ENCODE results near the gene DGKG. TPM values are rescaled to one million over a fixed set of nuclear protein-coding genes. Genes with fewer than 3 reads are reported as not detected.
A peak's percentile ranks its signal among the peaks of the same experiment; 100 is the strongest.

The DGKG gene
- total RNA-seq, 1 donor from 2014 or later: 0.15 TPM

DNA sequence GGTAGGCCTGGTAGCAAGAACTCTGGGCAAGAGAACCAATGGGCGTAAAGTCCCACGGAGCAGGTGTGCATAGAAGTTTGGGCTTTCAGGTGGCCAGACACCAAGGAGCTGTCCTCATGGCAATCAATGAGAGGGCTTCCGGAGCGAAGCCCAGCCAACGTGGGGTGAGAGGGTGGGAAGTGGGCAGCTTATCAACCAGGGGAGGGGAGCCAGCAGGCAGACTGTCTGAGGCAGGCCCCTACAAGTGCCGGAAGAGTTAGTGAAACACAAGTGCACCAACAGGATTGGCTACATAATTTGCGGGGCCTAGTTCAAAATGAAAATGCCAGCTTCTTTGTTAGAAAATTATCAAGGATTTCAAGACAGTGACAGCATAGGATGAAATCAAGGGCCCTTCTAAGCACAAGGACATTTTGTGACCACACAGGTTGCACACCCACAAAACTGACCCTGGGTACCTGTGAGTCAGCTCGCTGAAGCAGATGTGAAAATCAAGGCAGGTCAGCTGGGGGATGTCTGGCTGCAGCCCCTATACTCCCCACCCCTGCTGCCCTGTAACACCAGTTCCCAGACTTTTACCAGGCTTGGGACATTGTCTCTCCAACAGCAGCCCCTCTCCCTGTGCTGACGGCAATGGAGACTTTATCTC, 151.1 kb downstream of the DGKG start:
- no peak for DNase-seq (ENCODE audit: low read depth)

DNA sequence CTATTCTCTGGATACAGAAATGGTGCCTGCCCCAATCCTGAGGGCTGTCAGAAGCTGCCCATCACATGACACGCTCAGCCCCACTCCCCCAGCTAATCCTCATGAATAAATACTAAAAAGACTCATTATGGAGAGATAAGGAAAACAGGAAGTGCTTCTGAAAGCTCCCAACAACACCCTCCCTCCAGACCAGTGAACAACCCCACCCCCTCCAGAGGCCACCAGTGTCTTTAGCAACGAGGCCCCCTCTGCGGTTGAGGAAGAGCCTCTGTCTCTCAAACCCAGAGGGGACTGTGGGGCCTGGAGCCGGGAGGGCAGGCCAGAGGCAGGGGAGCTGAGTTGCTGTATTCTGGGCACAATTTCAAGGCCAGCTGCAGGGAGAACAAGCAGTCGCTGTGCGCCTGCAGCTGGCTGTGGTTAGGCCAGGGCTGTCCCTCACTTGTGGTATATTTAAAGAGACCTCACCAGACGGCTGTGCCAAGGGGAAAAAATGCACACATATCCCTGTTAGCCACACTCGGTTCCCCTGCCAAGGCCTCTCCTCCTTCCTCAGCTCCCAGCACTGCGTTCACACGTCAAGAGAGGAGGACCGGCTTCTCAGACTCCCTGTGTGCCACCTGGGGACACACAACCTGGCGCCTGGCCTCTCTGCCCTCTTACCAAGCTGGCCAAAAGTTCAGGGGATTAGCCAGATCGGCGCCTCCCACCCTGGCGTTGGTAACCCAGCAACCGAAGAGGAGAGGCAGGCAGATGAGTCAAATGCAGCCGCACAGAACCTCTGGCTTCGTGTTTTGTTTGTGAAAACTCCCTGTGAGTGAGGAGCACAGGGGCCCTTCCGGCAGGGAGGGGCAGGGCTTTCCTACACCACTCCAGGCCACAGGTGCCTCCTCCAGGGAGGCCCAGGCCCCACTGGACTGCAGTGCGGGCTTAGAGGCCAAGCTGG, 152.0 kb downstream of the DGKG start:
- DNase-seq (ENCODE audit: low read depth): no peak

GRCh38 chr3:186208296-186208989, 153.6 kb downstream of the DGKG start:
- peak; percentile 19 for DNase-seq (ENCODE audit: low read depth)

- DNase-seq (ENCODE audit: low read depth): no peak
Observed at GRCh38 chr3:186207515-186207914, 154.5 kb downstream of the DGKG start.

DNA sequence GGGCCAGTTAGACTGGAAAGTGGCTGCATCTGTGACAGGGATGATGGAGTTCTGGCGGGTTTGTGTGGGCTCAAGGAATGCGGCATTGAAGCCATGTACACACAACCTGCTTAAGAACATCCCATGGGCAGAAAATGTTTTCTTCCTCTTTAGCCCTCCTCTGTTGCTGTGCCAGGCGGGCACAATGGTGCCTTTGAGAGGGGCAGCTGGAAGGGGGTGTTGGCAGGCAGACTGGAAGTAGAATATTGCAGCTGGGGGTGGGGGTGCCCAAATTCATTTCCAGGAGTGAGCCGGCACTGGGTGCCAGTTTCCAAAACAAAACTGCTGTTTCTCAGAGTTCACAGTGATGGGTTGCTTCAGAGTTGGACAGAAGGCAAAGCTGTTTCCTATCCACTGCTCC, 161.3 kb downstream of the DGKG start:
- no peak for DNase-seq (ENCODE audit: low read depth)

DNA sequence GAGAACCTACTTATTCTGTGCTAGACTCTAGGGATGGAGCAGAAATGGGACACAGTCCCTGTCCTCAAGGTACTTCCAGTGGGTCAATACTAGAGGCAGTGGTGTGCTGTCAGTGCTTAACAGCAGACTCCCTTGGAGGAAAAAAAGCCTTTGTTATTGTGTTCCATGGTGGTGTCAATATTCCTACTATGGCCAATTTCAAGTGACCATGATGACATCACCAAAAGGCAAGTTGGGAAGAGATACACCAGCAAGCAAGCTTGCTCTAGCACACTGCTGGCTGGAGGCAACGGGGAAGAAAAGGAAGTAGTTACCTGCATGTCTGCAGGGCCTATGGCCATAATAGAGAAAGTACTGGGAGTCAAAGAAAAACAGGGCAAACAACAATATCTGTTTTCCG, 163.6 kb downstream of the DGKG start:
- DNase-seq (ENCODE audit: low read depth): no peak

- no peak for DNase-seq (ENCODE audit: low read depth)
Observed at GRCh38 chr3:186194451-186194811, 167.6 kb downstream of the DGKG start.

- no peak for DNase-seq (ENCODE audit: low read depth)
Observed at GRCh38 chr3:186193534-186194450, 168.2 kb downstream of the DGKG start.

GRCh38 chr3:186192823-186193222, 169.2 kb downstream of the DGKG start:
- no peak for DNase-seq (ENCODE audit: low read depth)

GRCh38 chr3:186189492-186189891, 172.5 kb downstream of the DGKG start:
- no peak for DNase-seq (ENCODE audit: low read depth)

DNA sequence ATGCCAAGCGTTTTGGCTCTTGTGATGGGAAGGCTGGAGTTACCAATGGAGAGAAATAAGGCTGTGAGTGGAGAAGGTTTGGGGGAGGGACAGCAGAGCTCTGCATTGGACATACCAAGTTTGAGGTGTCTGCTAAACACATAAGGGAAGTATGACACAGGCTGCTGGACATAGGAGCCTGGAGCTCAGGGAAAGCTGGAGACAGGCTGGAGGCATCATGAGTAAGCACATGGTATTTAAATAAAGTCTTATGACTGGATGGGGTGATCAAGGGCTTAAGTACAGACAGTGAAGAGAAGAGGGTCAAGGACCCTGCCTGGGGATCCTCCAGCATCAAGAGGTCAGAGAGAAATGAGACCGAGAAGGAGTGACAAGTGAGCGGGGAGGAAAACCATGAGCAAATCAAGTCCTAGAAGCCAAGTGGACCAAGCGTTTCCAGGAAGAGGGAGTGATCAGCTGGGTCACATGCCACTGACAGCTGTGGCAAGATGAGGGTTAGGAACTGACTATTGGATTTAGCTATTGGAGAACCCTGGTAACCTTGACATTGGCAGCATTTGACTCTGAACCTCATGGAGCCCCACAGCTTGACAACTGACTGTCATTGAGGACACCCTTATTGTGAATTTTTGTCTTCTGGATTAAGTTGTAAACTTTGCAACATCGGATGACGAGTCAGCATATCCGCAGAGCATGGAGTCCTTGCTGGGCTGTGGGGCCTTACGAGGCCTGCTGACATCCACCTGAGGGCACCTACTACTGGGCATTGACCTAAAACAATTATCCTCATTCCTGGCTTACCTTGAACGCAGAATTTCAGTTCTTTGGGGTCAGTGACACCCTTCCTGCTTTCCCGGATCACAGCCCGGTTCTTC, 174.4 kb downstream of the DGKG start:
- no peak for DNase-seq (ENCODE audit: low read depth)

GRCh38 chr3:186185194-186185787, 176.7 kb downstream of the DGKG start:
- no peak for DNase-seq (ENCODE audit: low read depth)

- no peak for DNase-seq (ENCODE audit: low read depth)
Observed at GRCh38 chr3:186184021-186184420, 178.0 kb downstream of the DGKG start.

DNA sequence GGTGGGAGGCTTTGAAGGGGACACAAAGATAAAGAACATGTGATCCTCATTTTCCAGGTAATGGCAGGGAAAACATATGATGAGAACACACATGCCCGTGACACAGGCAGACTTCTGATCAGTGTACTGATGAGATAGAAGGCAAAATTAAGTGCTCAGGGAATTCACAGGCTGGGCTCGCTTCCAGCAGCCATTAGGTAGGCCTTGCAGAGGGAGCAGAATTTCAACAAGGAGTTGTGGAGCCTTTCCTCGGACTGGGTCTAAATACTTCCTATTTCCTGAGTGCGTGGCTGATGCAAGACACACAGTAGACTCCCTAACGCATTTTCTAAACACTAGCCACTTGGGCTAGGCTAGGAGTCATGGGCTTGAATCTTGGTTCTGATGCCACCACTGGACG, 179.2 kb downstream of the DGKG start:
- DNase-seq (ENCODE audit: low read depth): no peak

DNA sequence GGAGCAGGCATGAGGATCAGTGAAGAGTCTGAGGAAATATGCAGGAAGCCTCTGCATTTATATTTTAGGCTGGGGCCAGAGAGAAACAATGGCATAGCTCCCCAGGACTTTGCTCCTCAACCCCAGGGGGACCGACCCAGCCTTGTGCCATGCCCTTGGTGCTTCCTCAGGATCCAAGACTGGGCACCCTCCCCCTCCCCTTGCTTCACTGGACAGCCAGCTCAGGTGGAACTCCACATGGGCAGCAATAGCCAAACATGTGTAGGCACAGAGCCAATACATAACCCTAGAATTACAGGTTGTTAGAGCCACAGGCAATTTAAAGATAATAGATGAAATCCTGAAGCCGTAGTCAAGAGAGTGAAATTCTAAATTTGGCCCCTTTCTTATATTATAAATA, 180.1 kb downstream of the DGKG start:
- DNase-seq (ENCODE audit: low read depth): no peak

DNA sequence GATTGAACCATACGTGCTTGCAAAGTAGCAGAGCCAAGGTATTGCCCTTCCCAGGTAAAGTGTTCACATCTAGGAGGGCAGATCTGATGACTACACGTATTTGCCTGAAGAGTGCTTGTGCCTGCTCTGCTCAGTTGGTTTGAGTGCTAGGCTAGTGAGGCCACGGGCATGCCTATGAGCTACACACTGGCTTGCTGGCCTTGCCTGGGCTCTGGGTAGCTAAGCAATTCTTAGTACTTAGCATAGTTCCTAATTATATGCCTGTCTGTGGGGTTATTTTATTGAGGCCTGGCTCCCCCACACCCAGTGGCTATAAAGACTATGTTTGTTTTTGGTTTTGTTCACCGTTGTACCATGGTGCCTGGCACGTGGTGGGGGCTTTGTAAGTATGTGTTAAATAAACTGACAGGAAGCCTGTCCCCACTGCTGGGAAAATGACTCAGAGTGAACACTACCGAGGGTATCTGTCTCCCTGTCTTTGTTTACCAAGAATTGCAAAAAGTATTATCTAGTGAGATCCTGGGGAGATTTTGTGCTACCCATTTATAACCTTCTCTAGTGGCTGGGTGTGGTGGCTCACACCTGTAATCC, 181.0 kb downstream of the DGKG start:
- no peak for DNase-seq (ENCODE audit: low read depth)

DNA sequence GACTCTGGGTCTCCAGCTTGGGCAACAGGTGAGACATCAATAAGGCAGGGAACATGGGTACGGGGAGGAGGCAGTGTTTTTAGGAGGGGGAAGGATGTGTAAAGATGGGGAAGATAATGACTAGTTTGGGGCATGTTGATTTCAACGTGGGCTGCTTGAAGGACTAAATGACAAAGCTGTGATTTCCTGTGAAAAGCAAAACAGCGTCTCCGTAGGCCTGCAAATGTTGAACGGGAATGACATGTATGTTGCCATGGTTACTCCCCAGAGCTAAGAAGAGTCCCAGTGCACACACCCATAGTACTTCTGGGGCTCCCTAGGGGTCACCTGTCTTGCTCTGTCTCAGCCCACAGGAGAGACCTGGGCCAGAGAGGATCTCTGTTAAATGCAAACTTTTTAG, 181.9 kb downstream of the DGKG start:
- DNase-seq (ENCODE audit: low read depth): no peak

DNA sequence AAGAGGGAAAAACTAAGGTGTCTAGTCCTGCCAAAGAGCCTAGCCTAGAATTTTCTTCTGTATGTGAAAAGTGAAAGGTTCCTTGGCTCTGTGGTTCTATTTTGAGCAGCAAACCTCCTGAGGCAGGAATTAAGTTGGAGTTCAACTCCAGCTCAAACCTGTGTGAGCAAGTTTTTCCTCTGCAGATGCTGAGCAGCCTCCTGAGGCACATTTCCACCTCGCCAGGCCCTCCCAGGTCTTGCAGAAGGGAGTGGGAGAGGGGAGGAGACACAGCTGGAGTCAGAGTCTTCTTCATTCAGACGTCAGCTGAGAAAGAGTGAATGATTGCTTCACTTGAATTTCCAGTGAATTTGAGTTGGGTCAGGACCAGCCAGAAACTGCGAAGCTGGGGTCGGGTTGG, 183.6 kb downstream of the DGKG start:
- no peak for DNase-seq (ENCODE audit: low read depth)

DNA sequence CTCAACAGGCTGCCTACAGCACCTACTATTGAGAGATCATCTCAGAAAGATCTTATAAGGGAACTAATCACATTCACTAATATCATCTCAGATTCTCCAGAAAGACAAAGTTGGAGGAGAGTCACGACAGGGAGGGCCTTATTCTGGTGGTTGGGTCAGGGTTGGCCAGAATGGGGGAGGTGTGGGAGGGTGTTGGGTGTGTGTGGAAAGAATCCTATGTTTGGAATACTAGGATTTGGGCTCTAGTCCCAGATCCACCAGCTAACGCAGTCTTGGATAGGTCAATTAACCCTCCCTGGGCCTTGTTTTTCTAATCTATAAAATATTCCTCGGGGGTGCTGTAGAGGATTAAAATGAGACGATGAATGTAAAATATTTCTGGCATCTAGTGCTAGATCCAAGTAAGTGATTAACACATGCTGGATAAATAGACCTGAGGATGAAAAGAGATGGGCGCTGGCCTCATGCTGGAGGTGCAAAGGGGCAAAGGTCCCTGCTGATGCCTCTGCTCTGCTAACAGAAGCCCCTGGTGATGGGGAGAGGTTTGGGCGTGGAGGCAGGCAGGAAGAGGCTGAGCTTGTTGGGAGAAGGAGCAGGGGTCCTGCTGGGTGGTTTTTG, 185.6 kb downstream of the DGKG start:
- DNase-seq (ENCODE audit: low read depth): no peak
